Erythroblast (primary cell): ENCODE data around the gene KIAA1549.

ENCODE experiments used
- DNase-seq, 2 experiments: peaks; one replicate each; lab custom pipeline; 2025; lab: John Stamatoyannopoulos, UW
- GATA1 ChIP-seq: IDR thresholded peaks from 2 replicates; pipeline ENCODE4 v1.6.1; 2011; ENCODE audit warnings: low read depth, mild to moderate bottlenecking, control low read depth, low read length, moderate library complexity
- POLR2A ChIP-seq: IDR thresholded peaks from 2 replicates; pipeline ENCODE4 v1.6.1; 2011; ENCODE audit warnings: mild to moderate bottlenecking, low read length

KIAA1549 gene

DNA sequence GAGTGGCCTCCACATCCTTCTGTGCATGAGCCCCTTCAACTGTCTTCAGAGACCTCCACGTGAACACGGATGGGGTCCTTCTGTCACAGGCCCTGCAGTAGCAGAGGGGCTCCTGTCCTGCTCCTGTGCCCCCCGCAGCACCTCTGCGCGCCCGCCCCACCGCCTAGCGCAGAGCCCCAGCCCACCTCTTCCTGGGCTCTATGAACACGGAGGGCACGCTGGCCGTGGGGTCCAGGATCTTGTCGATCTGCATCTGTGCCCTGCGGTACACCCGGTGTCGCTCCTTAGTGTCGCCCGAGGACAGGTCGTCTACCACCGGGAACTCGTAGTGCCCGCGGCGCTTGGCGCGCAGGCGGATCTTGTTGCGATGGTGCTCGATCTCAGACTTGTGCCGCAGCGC is 111.8 kb downstream of the KIAA1549 start:
- TF ChIP-seq GATA1 (no peak), POLR2A (no peak)
- DNase-seq = no peak

DNA sequence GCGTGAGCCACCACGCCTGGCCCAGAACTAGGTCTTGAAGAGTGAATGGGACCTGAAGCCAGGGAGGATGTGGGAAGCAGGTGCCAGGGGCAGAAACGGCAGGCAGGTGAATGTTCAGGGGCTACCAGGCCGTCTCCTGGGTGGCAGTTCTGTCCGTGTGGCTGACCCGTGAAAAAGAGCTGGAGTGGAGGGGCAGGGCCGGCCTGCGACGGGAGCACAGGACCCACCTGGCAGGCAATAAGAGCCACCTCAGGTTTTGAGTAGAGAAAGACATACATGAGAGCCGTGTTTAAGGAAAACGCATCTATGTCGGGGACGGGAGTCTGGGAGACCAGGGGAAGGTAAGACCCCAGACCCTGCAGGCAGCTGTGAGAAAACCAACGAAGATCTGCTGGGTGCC is 112.5 kb downstream of the KIAA1549 start:
- no peak for DNase-seq
- TF ChIP-seq GATA1 (no peak), POLR2A (no peak)

DNA sequence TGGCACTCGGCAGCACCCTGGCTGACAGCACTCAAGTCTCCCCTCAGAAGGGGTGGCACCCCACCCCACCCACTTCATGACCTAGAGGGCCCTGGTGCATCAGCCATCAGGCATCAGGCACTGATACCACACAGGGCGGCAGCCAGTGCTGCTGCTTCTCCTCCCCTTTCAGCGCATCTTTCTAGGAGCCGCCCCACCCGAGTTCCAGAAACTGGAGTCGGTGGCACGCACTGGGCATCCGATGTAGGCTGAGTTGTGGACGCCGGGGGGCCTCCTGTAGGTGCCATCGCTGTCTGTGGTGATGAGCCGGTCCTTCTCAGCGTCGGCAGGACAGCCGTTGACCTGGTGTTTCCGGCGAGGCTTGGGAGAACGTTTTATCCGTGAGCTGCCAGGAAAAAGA is 113.4 kb downstream of the KIAA1549 start:
- TF ChIP-seq GATA1 (no peak), POLR2A (no peak)
- DNase-seq = no peak

DNA sequence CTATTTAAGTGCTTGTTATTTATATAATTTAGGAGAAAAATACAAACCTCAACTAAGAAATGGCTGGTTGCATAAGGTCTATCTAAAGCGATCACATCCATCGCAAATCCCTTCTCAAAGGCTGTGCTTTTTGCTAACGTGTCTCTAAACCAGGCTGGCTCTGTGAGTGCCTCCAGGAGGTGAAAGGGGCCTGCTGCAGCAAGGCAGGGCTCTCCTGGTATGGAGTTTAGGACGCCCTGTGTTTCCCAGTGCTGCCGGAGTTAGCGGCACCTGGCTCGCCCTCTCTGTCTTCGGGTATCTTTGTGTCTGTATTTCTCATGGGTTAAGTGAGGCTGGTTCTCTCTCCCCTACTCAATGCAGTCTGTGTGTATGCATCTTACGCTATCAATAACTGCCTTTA is 114.8 kb downstream of the KIAA1549 start:
- TF ChIP-seq GATA1 (no peak), POLR2A (no peak)
- no peak for DNase-seq

DNA sequence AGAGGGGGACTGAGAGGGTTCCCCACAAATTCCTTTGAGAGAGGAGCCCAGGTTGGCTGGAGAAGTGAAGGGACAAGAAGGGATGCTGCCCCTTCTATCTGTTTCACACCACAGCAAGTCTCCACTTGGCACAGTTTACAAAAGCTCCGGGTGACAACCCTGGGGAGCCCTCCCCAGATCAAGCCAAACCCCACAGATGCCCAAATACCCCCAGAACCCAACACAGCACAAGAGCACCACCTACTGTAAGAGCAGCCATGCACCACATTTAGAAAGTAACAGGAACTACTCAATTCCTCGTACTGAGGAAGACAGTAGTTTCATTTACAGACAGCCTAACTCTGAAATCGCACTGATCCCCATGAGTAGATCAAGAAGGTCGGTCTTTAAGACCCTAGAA is 115.3 kb downstream of the KIAA1549 start:
- TF ChIP-seq POLR2A (no peak), GATA1 (no peak)
- peak in 1 of 2 experiments; percentile 15 for DNase-seq

GRCh38 chr7:138864667-138865066 is 116.5 kb downstream of the KIAA1549 start:
- no peak for TF ChIP-seq GATA1
- TF ChIP-seq POLR2A = no peak
- peak in 1 of 2 experiments; percentile 21 for DNase-seq

GRCh38 chr7:138863931-138864330 is 117.3 kb downstream of the KIAA1549 start:
- no peak for DNase-seq
- no peak for TF ChIP-seq GATA1
- no peak for TF ChIP-seq POLR2A

DNA sequence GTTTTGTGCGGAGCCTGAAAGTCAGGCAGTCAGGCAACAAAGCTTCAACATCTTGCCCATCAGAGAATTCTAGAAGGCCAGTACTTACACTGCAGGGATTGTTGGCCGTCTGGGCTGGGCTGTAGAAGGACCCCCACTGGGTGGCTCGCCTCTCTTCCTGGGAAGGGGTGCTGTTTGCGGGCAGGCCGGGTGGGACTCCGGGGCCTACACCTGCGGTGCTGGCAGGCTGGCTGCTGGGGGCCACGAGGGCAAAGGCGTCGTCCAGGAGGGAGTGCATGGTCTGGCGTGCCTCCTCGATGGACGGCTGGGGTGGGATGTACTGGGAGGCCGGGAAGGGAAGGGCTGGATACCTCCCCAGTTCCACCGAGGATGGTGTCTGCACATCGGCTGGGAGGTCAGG is 120.1 kb downstream of the KIAA1549 start:
- no peak for TF ChIP-seq POLR2A
- TF ChIP-seq GATA1 = no peak
- no peak for DNase-seq

GRCh38 chr7:138857728-138858127 is 123.5 kb downstream of the KIAA1549 start:
- TF ChIP-seq POLR2A (no peak), GATA1 (no peak)
- DNase-seq = no peak

DNA sequence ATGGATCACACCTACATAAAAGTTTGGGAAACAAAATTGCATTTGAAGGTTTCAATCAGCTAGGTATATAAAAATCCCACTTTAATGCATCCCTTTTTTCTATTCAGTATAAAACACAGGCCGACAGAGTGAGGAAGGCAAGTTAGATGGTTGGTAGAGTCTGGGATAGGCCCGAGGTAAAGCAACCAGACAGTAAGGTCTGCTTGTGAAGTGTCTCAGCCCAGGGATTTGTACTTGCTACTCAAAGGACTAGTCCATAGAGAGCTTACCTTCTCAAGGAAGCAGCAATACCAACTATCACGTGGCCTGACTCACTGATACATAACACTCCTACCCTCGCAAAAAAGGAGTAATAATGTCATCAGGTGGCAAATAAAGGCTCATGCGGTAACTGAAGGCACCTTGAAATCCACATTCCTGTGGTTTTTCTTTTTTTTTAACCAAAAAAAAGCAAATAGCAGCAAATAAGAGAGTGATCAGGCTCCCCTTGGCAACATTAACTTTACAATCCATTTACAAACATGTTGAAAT is 127.0 kb downstream of the KIAA1549 start:
- TF ChIP-seq POLR2A (no peak), GATA1 (no peak)
- no peak for DNase-seq

- TF ChIP-seq POLR2A (no peak), GATA1 (no peak)
- no peak for DNase-seq
Measured at GRCh38 chr7:138853448-138853847, 127.7 kb downstream of the KIAA1549 start.

DNA sequence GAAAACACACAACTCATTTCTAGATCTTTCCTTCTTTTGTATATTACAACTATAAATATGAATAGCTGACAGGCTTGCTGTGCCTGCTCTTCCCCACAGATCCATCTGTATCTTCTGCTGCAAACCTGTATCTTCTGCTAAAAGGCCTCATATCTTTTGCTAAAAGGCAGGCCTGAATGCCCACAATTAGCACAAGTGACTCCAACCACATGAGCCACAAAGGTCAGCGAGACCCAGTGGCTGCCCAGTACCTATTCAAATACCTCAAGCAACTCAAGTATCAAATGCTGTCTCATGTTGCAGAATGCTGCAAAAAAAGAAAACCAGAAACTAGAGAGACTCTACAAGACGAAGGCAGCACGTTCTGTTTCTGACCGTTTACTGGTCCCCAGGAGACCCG is 128.7 kb downstream of the KIAA1549 start:
- no peak for TF ChIP-seq POLR2A
- no peak for TF ChIP-seq GATA1
- DNase-seq = no peak

DNA sequence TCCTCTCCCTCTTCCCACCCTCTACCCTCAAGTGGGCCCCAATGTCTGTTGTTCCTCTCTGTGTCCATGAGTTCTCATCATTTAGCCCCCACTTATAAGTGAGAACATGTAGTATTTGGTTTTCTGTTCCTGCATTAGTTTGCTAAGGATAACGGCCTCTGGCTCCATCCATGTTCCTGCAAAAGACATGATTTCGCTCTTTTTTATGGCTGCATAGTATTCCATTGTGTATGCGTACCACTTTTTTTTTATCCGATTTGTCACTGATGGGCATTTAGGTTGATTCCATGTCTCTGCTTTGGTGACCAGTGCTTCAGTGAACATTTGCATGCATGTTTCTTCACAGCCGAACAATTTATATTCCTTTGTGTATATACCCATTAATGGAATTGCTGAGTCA is 131.5 kb downstream of the KIAA1549 start:
- TF ChIP-seq GATA1 = no peak
- no peak for TF ChIP-seq POLR2A
- no peak for DNase-seq

DNA sequence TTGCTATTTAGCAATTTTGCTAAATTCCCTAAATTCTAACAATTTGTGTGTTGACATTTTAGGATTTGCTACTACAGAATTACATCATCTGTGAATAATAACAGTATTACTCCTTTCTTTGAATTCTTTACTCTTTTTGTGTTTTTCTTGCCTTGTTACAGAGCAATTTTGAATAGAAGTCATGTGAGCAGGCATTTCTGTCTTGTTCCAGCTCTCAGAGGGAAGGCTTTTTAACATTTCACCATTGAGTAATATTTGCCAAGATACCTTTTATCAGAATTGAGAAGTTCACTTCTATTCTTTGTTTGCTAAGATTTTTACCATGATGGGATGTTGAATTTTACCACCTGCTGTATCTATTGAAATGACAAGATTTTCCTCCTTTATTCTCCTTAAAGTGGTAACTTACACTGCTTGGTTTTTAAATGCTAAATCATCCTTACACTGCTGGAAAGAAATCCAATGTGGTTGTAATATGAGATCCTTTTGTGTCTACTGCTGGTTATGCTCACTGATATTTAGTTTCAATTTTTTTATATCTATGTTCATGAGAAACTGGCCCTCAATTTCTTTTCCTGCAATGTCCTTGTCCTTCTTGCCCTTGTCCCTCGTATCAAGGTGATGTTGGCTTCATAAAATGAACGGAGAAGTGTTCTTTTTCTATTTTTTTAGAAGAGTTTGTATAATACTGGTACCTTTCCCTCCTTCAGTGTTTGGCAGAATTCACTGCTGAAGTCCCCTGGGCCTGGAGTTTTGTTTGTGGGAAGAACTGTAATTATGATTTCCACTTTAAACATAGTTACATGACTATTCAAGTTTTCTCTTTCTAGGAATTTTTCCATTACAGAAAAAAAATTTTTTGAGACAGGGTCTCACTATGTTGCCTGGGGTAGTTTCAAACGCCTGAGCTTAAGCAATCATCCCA is 132.9 kb downstream of the KIAA1549 start:
- no peak for TF ChIP-seq GATA1
- TF ChIP-seq POLR2A = no peak

GRCh38 chr7:138845711-138846110 is 135.5 kb downstream of the KIAA1549 start:
- DNase-seq = no peak
- TF ChIP-seq POLR2A (no peak), GATA1 (no peak)

More for the DNA sequence above, 132.9 kb downstream of the KIAA1549 start:
- DNase-seq = no peak
